DMS 273 (cell line): ENCODE results near the gene HELZ2.
"Not testable (repeated sequence)": the region's sequence is repeated elsewhere in the genome, so short reads cannot be mapped to it uniquely, and the experiment has no call there.

Experiments
- DNase-seq: peaks from one replicate; lab custom pipeline; 2025; ENCODE audit not compliant: unreplicated experiment; lab: John Stamatoyannopoulos, UW

Gene HELZ2

DNA sequence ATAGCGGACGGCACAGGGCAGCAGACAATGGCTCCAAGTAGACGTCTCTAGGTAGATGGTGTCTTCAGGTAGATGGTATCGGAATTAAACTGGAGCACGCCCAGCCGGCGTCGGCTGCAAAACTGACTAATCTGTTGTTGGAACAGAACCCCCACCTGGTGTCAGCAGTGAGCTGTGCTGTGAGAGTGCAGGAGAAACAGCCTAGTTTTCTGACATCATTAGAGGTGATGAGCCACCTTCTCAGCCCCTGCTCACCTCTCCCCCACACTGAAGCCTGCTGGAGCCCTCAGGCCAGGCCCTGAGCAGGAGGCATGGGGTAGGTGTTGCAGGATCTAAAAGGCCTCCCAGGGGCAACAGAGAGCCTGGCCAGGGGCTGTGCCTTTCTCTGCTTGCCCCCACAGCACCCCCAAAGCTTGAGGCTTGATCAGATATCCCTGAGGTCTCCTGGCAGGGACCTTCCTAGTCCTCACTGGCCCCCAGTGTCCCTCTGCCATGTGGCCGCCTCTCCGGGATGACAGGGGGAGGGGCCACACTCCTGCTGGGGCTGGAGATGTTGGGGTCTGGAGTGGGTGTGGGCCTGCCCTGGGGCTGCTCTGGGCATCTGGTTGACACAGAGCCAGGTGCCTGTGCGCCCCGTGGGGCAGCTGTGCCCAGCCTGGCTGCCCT, 6.9 kb upstream of the HELZ2 start:
- peak; percentile 71 for DNase-seq

DNA sequence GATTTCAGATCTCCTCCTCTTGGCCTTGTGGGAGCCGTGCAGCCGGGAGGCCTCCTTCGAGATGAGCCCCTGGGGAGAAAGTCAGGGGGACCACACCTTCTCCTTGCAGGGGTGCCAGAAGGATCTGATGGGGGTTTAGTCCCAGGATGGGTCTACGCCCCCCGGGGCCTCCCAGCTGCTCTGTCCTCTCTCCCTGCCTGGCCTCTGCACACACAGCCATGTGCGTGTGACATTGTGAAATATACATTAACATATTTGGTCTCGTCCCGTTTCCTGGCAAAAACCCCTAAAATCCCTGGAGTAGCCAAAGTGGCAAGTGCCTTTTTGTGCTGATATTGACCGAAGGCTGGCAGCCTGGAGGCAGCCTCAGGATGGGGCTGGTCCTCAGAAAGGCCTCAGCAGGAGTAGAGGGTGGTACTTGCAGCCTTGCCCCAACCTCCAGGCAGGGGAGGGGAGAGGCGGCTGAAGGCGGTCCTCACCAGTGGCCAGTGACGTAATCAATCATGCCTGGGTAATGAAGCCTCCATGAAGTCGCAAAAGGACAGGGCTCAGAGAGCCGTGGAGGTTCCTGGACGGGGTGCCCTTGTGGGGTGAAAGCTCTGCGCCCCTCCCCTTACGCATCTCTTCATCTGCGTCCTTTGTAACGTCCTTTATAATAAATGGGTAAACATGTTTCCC, 5.1 kb upstream of the HELZ2 start:
- DNase-seq: no peak

- no peak for DNase-seq
These were observed 4.4 kb upstream of the HELZ2 start for GRCh38 chr20:63578224-63579016.

- DNase-seq: peak; percentile 67
These were observed 3.4 kb upstream of the HELZ2 start for GRCh38 chr20:63577317-63577894.

- DNase-seq: no peak
These were observed 2.3 kb upstream of the HELZ2 start for GRCh38 chr20:63576311-63576710.

- no peak for DNase-seq
These were observed 1.0 kb upstream of the HELZ2 start for GRCh38 chr20:63574829-63575743.

- no peak for DNase-seq
These were observed 350 bp downstream of the HELZ2 start for GRCh38 chr20:63573647-63574131.

DNA sequence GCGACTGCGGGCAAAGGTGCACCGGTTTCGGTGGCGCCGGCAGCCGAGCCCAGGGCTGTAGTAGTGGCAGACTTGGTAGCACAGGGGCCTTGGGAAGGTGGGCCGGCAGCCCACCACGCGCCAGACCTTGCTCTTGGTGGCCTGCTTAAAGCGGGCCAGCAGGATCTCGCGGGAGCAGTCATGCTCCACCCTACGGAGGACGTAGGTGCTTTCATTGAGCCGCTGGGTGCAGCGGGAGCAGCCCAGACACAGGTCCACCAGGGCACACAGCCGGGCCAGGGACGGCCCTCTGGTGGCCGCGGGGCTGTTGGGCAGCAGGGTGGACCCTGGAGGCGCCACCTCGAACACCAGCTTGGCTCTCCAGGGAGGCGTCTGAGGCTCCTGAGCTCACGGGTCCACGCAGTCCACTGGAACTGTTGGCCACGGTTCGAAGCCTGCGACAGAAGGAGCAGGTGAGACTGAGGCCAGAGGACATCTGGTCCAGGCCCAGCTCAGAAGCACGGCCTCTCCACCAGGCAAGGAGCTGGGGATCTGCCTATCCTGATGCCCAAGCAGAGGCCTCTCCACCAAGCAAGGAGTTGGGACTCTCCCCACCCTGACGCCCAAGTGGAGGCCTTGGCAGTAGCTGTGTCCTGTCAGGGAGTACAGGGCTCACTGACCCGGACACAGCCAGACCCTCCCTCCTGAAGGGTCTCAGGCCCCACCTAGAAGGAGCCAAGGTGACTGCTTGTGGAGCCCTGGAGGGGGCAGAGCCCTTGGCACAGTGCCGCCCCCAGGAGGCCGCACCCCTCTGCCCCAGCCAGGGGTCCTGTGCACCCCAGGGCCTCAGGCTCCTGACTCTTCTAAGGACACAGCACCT, 1.0 kb downstream of the HELZ2 start:
- no peak for DNase-seq

DNA sequence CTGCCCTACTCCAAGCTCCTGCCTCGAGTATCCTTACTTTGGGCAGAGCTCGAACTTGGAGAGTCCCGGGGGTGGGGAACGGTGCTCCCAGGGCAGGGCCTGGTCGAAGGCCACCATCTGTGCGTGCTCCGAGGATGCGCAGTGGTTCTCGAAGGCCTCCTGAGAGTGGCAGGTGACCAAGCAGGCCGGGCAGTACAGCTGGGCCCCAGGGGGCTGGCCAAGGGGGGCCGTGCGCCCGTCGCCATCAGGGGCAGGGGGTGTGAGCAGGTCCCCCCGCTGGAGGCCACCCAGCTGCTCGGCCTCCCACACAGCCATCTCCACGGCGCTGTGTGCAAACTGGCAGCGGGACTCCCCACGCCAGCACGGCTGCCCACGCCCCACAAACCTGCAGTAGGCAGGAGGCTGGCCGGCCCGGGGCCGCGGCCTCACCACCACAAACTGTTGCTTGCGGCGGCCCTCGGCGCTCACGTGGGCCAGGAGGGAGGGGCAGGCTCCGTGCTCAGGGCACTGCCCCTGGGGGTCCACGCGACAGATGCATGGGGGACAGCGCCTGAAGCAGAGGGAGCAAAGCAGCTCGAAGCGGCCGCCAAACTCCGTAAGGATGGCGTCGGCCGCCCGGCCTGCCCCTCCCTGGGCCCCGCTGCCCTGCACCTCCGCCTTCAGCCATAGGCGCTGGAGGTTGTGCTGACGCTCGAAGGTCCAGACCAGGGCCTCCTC, 1.8 kb downstream of the HELZ2 start:
- no peak for DNase-seq

DNA sequence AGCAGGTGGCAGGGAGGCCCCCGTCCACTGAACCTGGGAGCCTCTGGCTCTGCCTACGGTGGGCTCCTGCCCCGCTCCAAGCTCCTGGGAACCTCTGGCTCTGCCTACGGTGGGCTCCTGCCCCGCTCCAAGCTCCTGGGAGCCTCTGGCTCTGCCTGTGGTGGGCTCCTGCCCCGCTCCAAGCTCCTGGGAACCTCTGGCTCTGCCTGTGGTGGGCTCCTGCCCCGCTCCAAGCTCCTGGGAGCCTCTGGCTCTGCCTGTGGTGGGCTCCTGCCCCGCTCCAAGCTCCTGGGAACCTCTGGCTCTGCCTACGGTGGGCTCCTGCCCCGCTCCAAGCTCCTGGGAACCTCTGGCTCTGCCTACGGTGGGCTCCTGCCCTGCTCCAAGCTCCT, 3.0 kb downstream of the HELZ2 start:
- not testable (repeated sequence) for DNase-seq

DNA sequence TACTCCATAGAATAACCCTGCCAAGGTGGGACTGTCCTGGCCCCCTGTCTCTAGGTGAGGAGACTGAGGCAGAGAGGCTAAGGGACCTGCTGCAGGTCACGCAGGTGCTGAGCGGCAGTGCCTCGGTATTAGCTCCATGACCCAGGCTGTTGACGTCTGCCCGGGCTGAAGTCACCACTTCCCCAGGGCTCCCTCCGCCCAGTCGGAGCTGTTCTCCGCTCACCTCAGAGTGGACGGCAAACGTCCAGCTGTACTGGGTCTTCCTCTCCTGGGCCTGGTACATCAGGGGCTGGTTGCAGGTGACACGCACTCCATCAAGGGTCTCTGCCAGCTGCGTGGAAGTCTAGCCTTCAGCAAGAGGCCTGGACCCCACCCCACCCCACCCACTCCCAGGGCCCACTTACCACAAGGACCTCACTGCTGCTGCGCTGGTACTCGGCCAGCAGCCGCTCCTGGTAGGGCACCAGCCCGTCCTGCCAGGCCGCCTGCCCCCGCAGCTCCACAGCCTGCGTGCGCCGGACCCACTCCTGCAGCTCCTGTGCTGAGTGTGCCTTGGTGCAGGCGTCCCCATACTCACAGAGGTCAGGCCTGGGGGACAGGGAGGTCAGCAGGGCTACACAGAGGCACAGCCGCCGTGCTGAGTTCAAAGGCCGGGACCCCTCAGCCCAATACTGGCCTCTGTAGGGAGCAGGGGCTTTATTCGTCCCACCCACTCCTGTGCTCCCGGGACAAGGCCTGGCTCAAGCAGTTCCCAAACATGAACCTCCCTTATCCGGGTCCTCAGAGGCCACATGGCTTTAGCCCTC, 3.6 kb downstream of the HELZ2 start:
- DNase-seq: no peak

DNA sequence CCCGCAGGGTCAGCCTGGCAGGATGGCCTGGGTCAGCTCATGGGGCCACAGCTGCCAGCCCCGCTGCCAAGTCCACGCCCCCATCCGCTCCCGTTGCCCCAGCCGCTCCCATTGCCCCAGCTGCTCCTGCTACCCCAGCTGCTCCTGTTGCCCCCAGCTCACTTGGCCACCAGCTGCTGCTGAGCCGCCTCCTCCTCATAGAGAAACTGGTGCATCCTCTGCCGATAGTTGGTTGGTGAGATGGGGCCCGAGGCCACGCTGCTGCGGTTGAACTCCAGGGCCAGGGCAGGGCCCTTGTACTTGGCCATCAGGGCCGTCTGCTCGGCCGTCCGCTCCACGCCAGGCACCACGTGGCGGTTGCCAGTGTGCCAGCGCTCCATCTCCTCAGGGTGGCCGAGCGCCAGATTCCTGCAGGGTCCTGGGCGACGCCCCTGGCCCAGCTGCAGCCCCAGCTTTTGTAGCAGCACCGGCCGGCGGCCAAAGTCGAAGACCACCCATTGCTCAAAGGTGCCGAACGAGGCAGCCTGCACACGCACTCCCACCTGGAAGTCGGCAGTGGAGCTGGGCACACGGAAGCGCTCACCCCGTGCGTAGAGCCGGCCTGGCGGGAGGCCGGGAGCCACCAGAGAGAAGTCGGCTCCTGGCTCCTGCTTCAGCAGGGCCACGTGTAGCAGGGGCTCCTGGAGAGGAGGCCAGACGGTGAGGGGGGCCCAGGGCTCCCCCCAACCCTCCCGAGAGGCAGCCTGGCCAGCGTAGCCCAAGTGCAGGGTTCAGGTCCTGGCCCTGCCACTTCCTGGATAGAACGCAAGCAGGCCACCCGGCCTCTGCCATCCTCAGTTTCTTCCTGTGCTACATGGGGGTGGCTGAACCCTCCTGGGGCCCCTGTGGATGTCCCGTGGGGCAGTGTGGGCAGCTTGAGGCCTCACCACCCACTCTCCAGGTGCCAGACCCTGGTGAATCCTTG, 4.8 kb downstream of the HELZ2 start:
- peak; percentile 47 for DNase-seq

- no peak for DNase-seq
These were observed 5.7 kb downstream of the HELZ2 start for GRCh38 chr20:63568170-63568981.

GRCh38 chr20:63567386-63568169, 6.5 kb downstream of the HELZ2 start:
- DNase-seq: no peak

GRCh38 chr20:63567136-63567385, 7.0 kb downstream of the HELZ2 start:
- no peak for DNase-seq
